HTR-8/SVneo (cell line): ENCODE data around the gene ZSCAN22.

Source experiments
- DNase-seq: peaks from one replicate; pipeline ENCODE4 v3.0.0; 2011; ENCODE audit warnings: low spot score, mixed read lengths; ENCODE audit not compliant: insufficient read length
- FAIRE-seq: peaks from 2 replicates; lab custom pipeline; 2011; peaks lifted over from hg19 to GRCh38; lab: Jason Lieb, UNC

Gene ZSCAN22

DNA sequence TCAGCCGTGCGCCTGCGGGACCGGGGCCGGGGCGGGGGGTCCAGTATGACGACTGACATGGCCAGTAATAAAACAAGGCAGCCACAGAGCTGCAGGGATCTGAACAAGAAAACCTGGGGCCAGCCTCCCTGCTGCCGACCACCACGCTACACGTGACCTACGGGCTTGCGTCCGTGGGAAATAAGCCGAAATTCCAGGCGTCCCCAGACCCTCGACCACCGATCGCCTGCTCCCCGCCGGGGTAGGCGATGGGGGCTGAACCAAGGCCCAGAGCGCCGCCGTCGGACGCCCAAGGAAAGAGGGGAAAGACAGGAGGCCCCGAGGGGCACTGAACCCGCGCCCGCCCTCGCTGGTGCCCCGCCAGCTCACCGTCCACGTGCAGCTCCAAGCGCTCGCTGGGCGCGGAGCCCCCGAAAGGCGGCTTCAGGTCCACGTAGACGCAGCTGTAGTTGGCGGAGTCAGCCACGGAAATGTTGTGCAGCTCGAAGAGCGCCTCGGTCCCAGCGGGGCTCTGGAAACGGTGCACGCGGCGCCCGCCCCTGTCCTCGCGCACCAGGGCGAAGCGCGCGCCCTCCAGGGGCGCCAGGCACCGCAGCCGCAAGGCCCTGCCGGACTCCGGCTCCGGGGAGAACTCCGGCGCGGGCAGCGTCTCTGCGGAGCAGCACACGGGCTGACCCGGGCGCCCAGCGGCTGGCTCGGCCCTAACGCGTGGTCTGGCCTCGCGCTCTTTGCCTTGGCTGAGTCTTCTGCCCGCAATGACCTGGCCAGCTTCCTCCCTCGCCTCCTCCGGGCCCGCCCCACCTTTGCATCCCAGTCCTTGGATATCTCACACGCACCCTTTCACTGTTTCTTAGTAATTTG lies 23.4 kb downstream of the ZSCAN22 start:
- no peak for DNase-seq
- FAIRE-seq, result no peak

DNA sequence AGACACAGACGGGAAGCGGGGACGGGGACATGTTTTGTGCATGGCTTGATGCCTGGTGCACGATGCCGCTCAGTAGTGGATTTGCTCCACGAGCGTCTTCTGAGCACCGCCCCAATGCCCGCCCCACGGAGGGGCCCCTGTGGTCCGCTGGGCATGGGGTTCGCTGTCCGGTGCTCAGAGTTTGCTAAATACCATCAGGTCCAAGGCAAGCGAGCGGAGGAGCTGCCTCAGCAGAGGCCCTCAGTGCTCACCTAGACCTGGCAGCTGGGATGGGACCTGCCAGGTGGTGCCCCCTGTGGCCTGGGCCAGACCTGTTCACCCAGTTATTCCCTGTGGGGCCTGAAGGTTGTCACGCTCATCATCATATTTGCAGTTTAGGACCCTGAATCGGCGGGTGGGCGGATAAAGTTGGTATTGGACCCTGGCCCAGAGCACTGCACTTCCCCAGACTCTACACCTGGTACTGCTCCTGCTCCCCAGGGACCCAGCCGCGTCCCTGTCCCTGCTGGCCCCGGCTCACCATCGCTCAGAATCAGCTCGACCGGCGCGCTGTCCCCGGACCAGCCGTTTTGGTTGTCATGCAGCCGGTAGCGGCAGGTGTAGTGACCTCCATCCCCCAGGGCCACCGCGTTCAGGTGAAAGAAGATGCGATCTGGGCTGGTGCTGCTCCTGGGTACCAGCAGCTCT lies 24.2 kb downstream of the ZSCAN22 start:
- DNase-seq (no peak), FAIRE-seq (no peak)

DNA sequence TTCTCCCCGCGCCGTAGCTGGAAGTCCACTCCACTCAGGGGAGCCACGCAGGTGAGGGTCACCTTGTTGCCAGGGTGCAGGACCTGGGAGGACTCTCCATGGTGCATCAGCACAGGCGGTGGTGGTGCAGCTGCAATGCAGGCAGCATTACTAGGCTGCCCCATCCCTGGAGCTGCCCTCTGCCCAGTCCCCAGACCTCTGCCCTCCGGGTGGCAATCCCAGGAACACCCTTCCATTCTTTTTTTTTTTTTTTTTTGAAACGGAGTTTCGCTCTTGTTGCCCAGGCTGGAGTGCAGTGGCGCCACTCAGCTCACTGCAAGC lies 24.7 kb downstream of the ZSCAN22 start:
- FAIRE-seq, result no peak

DNA sequence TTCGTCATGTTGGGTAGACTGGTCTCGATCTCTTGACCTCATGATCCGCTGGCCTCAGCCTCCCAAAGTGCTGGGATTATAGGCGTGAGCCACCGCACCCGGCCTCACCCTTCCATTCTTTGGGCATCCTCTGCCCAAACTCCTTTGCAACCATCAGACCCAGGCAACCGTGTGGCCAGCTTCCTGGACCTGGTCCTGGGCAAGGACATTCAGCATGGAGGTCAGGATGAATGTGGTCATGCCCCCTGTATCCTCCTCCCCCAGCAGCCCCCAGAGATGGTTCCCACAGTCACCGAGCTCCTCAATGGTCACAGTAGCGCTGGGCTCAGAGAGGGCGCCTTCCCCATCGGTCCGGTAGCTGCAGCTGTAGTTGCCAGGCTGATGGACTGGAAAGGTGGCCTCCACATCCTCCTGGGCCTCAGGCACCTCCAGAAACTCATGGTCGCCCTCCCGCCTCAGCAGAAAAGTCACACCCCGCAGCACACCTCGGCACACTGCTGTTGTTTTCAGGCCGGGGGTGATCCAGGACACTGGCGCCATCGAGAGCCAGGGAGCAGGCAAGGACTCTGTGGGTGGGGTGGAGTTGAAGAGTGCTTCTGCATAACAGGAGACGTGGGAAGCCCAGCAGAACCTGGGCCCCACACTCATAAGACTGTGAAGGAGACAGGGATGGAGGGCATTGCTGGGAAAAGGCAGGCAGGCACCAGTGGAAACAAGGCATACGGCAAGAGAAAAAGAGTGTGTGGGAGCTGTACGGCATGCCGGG lies 25.4 kb downstream of the ZSCAN22 start:
- DNase-seq (no peak), FAIRE-seq (no peak)

More for the DNA sequence above, 24.7 kb downstream of the ZSCAN22 start:
- DNase-seq, result no peak

DNA sequence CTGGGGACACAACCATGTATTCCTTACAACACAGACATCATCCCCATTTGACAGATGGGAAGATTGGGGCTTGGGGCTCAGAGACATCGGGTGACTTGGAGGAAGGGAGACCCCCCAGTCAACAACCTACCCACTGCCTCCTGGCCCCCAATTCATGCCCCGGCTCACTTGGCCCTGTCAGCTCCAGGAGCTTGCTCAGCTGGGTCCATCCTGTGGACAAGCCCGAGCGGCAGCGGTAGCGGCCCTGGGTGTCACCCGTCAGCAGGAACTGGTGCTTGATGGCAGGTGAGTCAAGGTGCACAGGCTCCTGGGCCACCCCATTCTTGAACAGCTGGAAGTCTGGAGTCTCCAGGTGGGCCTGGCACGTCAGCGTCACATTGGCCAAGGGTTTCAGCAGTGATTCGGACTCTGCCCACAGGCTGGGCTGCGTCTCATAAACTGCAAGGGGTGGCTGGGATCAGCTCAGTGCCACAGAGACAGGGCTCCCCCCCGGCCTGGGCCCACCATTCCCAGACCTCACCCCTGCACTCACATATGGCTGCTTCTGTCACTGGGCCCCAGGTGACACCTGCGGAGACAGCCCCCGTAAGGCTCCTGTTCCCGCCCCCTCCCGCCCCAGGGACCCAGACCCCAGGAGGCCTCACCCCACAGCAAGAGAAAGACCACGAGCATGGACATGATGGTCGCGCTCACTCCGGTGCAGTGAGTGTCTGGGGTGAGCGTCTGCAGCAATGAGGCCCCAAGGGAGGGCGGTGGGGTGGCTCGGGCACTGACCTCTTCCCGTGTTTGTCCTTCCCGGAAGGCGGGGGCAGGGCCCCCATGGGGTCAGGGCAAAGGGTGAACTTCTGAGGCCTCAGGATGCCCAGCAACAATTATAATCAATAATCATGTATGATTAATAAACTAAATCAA lies 26.2 kb downstream of the ZSCAN22 start, which contains the start of gene A1BG:
Gene A1BG, minus strand, starts transcription at position 733 of the 912 bp plus-strand sequence. Its CDS starts 55 bp downstream, at position 678.
- no peak for FAIRE-seq
- DNase-seq, result no peak

DNA sequence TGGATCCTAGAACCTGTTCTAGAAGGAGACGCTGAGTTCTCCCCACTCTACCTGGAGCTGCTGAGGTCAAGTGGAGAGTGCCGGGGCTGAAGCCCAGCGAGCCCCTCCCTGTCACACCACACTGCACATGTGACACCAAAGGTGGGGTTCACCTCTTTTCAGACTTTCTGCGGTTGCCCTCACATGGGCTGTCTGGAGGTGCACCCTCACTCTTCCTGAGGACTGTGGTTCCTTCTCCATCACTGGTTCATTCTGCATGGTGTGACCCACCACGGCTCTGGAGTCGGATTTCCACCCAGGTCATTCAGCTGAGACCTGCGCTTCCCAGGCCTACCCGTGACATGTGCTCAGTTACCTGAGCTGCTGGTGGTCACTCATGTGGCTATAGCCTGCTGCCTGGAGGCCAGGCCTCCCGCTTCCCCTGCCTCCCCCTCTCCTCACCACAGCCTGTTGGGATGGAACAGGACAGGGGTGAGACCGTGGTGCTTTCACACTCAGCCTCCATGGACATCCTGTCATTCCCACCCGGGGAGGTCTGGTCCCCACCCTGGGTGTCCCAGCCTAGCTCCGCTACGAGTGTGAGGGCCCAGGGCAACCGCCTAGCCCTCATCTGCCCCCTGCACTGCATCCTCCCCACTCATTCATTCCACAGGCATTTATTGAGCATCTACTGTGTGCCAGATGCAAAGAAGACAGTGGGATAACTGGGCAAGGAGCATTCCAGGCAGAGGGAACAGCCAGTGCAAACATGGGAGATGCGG lies 27.1 kb downstream of the ZSCAN22 start:
- DNase-seq (no peak), FAIRE-seq (no peak)

DNA sequence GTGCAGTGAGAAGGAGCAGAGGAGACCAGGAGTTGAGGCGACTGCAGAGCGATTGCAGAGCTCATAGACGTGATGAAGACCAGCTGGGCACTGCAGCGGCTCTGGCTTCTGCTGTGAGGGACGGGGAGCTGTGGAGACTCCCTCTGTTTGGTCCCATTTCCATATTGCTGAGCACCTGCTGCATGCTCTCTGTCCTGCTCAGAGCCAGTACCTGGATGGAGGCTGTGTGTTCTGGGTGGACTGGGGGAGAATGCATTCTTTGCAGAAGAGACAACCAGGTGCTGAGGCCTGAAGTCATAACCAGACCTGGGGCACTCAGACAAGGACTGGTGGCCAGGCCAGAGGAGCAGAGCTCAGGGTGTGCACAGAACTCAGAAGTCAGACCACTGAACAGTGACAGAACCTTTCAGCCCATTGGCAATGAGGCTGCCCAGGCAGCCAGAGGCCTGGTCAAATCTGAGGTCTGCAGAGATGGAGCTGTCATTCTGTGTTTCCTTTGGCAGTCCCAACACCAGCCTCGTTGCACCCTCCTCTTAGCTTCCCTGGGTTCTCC lies 27.8 kb downstream of the ZSCAN22 start:
- DNase-seq (no peak), FAIRE-seq (no peak)

DNA sequence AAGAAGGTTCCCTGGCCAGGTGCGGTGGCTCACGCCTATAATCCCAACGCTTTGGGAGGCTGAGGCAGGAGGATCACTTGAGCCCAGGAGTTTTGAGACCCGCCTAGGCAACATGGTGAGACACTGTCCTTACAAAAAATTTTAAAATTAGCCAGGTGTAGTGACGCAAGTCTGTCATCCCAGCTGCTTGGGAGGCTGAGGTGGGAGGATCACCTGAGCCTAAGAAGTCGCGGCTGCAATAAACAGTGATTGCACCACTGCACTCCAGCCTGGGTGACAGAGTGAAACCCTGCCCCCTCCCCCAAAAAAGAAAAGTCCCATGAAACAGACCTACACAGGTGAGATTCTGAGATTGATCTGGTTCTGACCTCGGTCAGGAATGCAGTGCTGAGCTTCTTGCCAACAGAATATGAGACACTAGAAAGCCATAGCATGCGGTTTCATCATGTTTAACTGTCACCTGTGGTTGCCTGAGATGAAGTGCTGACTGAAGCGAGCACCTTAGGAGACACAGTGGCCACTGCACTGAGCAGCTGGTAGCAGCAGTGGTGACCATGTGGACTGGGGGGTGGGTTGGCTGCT lies 28.5 kb downstream of the ZSCAN22 start:
- no peak for FAIRE-seq
- no peak for DNase-seq

DNA sequence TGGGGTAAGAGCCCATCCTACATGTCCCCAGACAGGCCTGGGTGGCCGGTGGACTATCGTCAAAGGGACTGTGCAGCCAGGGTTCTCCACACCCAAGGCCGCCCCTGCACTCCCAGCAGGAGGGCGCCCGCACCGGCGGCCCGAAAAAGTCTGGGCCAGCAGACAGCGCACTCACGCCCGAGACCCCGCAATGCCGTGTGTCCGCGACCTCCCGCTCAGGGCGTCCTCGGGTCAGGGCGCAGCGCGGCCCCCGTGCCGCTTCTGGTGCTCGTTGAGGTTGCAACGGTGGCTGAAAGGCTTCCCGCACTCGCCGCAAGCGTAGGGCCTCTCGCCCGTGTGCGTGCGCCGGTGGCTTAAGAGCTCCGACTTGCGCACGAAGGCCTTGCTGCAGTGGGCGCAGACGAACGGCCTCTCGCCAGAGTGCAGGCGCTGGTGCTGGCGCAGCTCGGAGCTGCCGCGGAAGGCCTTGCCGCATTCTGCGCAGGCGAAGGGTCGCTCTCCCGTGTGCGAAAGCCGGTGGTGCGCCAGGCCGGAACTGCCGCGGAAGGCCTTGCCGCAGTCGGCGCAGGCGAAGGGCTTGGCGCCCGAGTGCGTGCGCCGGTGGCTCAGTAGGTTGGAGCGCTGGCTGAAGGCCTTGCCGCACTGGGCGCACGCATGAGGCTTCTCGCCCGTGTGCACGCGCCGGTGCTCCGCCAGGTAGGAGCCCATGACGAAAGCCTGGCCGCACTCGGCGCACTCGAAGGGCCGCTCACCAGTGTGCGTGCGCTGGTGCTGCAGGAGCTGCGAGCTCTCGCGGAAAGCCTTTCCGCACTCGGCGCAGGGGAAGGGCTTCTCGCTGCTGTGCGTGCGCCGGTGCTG lies 29.3 kb downstream of the ZSCAN22 start:
- FAIRE-seq, result no peak
- no peak for DNase-seq

DNA sequence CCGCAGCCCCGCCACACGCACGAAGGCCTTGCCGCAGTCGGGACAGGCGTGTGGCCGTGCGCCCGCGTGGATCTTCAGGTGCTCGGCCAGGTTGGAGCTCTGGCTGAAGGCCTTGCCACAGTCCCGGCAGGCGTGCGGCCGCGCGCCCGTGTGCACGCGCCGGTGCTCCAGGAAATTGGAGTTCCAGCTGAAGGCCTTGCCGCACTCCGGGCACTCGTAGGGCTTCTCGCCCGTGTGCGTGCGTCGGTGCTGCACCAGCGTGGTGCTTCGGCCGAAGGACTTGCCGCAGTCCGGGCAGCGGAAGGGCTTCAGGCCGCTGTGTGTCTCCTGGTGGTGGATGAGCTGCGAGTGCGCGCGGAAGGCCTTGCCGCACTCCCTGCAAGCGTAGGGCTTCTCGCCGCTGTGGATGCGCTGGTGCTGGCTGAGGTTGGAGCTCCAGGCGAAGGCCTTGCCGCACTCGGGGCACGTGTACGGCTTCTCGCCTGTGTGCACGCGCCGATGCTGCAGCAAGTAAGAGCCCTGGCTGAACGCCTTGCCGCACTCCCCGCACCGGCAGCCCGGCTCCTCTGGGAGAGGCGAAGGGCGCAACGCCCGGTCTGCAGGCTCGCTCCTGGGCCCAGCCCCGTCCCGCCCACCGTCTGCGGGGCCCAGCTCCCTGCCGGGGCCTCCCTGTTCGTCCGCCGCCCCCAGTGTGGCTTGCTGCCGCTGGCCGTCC lies 30.1 kb downstream of the ZSCAN22 start:
- DNase-seq (no peak), FAIRE-seq (no peak)

DNA sequence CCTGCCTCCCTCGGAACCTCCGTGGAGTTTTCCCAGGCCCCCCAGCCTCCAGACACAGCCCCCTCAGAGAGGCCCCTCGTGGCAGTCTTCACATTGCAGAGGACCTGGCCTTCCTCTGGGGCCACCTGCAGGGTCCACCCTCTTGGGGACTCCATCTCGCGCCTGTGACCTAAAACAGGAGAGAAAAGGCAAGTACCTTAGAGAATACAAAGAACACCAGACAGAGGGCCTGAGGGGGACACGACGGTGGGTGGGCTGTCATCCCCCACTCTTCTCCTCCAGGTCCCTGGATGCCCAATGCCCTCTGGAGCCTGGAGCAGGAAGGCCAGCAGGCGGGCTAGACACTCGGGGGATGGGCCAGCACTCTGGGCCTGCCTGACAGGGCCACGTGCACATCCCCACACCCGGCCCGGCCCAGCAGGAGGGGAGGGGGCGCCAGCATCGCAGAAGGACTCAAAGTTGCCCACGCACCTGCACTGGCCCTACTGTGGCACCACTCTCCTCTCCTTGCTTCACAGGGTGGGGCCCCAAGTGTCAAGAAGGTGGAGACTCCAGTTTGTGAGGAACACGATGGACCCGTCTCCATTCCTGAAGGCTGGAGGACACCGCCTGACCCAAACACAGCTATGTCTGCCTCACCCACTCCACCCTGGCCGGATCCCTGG lies 30.8 kb downstream of the ZSCAN22 start:
- no peak for DNase-seq
- FAIRE-seq, result no peak

DNA sequence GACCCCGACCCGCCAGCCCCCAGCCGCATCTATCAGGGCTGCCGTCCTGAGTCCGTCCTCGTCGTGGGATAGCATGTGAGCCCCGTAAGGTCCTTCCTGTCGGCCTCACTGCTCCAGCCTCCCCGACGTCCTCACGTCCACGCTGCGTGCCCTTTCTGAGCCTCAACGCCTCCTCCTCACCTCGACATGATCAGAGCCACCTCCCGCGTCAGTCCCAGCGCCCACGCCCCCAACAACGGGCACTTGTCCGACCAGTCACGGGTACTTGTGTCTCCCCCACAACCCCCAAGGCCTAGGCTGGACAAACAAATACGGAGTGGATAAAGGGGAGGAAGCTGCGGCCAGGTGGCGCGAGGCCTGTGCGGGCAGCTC lies 35.1 kb downstream of the ZSCAN22 start:
- FAIRE-seq (peak; percentile 20), DNase-seq (peak; percentile 47)

DNA sequence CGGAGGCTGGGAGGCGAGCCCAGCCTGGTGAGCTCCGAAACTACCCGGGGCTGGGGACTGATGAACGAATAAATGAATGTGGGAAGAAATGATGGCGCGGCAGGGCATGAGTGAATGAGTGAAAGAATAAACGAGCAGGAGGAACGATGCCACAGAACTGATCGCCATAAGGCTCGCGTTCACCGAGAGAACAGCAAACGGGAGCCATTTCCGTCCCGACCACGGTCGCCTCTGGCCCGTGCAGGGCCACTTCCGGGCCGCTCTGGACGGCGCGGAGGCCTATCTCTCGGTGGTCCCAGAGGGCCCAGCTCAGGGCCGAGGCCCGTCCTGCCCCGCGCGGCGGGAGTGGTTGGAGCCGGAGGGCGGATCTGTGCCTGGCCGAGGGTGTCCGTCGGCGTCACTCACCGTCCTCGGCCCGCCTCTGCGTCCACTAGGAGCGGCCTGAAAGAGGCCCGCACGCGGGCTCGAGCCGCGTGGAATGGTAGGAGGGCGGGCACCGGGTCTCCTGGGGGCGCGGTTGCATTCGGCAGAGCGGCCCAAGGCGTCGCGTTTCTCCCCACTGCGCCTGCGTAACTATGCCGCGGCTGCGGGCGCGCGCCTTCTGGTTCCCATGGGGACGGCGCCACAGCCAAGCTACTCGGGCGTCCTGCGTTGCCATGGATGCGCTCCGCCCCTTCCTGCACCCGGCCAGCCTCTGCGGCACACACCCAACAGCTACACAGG lies 35.6 kb downstream of the ZSCAN22 start, which contains the start of gene ZNF497:
Gene ZNF497, minus strand, starts transcription at position 480 of the 723 bp plus-strand sequence. CDS start 5,116 bp downstream, outside the sequence.
- DNase-seq (peak; percentile 96), FAIRE-seq (peak; percentile 97)

DNA sequence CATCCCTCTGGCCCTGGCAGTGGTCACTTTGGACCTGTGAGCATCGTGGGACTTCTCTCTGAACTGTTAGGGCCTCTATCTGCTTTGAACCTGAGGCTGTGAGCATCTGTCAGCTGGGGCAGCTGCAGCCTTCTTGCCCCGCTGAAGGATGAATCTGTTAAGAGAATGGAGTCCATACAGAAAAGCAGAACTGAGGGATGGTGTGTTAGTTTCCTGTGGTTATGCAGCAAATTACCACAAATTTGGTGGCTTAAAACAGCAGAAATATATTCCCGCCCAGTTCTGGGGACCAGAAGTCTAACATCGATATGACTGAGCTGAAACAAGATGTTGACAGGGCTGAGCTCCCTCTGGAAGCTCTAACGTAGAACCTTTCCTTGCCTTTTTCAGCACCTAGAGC lies 37.4 kb downstream of the ZSCAN22 start:
- FAIRE-seq (peak; percentile 33), DNase-seq (no peak)

DNA sequence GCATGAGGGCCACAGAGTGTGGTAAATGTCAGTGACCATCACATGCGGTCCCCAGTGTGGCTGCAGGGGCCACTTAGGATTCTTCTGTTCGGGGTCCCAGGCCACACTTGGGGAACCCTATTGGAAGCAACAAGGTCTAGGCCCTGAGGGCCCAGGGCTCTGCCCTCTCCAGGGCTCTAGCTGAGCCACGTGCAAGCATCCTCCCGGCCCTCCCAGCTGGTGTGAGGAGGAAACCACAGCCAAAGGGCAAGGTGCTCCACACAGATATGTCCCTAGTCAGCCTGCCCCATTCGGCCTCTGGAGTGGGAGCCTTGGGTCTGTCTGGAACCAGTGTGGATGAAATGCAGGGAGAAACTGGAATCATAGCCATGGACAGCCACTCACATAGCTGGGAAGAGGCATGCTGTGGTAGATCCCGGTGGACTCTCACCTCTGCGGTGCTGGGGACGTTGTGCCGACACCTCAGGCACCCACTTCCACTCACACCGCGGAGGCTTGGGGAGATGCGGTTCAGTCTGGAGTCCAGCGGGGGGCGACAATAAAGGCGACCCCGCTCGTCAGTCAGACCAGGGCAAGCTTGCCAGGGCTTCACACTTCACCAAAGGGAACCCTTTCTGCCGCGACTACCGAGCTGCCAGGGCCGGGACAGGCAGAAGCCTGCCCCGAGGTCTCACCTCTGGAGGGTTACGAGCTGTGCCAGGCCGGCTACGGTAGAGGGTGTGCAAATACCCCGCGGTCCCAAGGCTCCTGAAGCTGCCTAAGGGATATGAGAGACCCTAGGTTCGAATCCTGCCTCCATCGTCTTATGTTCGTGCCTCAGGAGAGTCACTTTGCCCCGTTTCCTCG lies 40.0 kb downstream of the ZSCAN22 start:
- DNase-seq (no peak), FAIRE-seq (no peak)
